ENCODE results near the gene TUBG2.

Gene TUBG2

GRCh38 chr17:42673266-42673884 lies 14.3 kb downstream of the TUBG2 start:
- H3K4me3 ChIP-seq (ENCODE audit: low read depth, low read length) = no peak overlapping the region
- peak; percentile 12 for DNase-seq (ENCODE audit: low read depth)
- TF ChIP-seq POLR2A (IDR thresholded peaks at IDR 0.05; ENCODE audit: extremely low read depth, insufficient read length) (no peak), MAX (IDR thresholded peaks at IDR 0.05; ENCODE audit: low read depth, low read length) (no peak), MYC (IDR thresholded peaks at IDR 0.05; ENCODE audit: low read depth, low read length) (no peak), CTCF (IDR thresholded peaks at IDR 0.05; ENCODE audit: low read depth, low read length) (no peak)

GRCh38 chr17:42673885-42674754 lies 15.0 kb downstream of the TUBG2 start:
- H3K4me3 ChIP-seq (ENCODE audit: low read depth, low read length) = peak overlapping the region; percentile 36
- peak; percentile 77 for DNase-seq (ENCODE audit: low read depth)
- TF ChIP-seq POLR2A (IDR thresholded peaks at IDR 0.05; ENCODE audit: extremely low read depth, insufficient read length) (no peak), MAX (IDR thresholded peaks at IDR 0.05; ENCODE audit: low read depth, low read length) (no peak), CTCF (IDR thresholded peaks at IDR 0.05; ENCODE audit: low read depth, low read length) (peak; percentile 55), MYC (IDR thresholded peaks at IDR 0.05; ENCODE audit: low read depth, low read length) (no peak)

GRCh38 chr17:42674755-42675347 lies 15.8 kb downstream of the TUBG2 start:
- TF ChIP-seq CTCF (IDR thresholded peaks at IDR 0.05; ENCODE audit: low read depth, low read length) (no peak), MYC (IDR thresholded peaks at IDR 0.05; ENCODE audit: low read depth, low read length) (no peak), POLR2A (IDR thresholded peaks at IDR 0.05; ENCODE audit: extremely low read depth, insufficient read length) (no peak), MAX (IDR thresholded peaks at IDR 0.05; ENCODE audit: low read depth, low read length) (no peak)
- H3K4me3 ChIP-seq (ENCODE audit: low read depth, low read length) = peak overlapping the region; percentile 77
- DNase-seq (ENCODE audit: low read depth) = peak; percentile 24

- DNase-seq (ENCODE audit: low read depth) = peak; percentile 23
- TF ChIP-seq MAX (IDR thresholded peaks at IDR 0.05; ENCODE audit: low read depth, low read length) = no peak
- no peak for TF ChIP-seq MYC (IDR thresholded peaks at IDR 0.05; ENCODE audit: low read depth, low read length)
- TF ChIP-seq POLR2A (IDR thresholded peaks at IDR 0.05; ENCODE audit: extremely low read depth, insufficient read length) = no peak
- TF ChIP-seq CTCF (IDR thresholded peaks at IDR 0.05; ENCODE audit: low read depth, low read length) = no peak
- peak overlapping the region; percentile 77 for H3K4me3 ChIP-seq (ENCODE audit: low read depth, low read length)
These were observed 16.4 kb downstream of the TUBG2 start for GRCh38 chr17:42675348-42675964.

- TF ChIP-seq MYC (IDR thresholded peaks at IDR 0.05; ENCODE audit: low read depth, low read length) (no peak), POLR2A (IDR thresholded peaks at IDR 0.05; ENCODE audit: extremely low read depth, insufficient read length) (no peak), MAX (IDR thresholded peaks at IDR 0.05; ENCODE audit: low read depth, low read length) (no peak), CTCF (IDR thresholded peaks at IDR 0.05; ENCODE audit: low read depth, low read length) (no peak)
- H3K4me3 ChIP-seq (ENCODE audit: low read depth, low read length) = peak overlapping the region; percentile 77
- DNase-seq (ENCODE audit: low read depth) = no peak
These were observed 16.9 kb downstream of the TUBG2 start for GRCh38 chr17:42675965-42676423.
